ENCODE results near the gene PTPN1.

The PTPN1 gene

DNA sequence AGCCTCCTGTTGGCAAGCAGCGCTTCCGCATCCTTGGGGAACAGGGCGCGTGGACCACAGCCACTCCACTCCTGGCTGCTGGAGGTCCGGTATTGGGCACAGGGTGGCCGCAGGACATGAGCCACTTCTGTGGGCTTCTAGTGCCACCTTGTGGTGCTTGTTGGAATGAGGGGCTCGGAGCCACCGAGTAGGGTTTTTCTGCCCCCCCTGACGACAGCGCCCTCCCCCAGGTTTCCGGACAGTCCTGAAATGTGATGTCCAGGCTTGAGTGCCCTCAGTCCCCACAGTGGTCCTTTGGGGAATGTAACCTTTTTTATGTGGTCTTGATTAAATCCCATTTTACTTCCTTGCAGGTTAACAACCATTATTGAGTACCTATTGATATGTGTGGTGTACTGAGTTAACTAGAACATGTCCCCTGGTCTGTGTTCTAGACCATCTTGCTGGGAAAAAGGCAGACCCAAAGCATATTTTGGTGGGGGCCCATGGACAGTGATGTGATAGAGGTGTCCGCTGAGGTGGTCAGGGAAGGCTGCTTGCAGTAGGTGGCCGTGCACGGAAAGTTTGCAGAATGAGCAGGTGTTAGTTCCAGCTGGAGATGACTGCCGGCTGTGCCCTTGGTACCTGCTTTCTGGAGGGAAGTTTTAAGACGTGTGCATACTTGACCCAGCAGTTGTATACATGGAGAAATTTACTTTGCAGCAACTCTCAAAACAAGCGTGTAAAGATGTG lies 70.0 kb downstream of the PTPN1 start:
- no peak for FAIRE-seq

DNA sequence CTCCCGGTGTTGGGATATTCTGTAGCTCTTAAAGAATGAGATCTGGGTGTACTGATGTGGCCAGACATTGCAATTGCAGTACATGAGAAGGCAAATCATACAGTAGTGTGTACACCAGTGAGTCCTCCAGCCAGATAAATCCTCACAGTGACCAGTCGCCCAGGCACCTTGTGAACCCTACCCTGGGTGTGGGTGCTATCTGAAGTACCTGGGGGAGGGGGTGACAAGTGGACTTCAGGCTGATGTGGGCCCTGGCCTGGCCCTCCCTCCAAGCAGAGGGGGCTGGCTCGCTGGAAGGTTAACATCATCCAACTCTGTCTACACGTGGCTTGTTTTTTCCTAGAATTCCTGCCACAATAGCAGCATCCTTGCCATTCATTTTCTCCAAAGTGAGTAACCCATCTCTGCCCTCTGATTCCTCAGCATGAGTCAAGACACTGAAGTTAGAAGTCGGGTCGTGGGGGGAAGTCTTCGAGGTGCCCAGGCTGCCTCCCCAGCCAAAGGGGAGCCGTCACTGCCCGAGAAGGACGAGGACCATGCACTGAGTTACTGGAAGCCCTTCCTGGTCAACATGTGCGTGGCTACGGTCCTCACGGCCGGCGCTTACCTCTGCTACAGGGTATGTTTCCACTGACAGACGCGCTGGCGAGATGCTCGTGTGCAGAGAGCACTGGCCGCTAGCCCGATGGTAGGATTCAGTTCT lies 70.8 kb downstream of the PTPN1 start:
- no peak for FAIRE-seq

DNA sequence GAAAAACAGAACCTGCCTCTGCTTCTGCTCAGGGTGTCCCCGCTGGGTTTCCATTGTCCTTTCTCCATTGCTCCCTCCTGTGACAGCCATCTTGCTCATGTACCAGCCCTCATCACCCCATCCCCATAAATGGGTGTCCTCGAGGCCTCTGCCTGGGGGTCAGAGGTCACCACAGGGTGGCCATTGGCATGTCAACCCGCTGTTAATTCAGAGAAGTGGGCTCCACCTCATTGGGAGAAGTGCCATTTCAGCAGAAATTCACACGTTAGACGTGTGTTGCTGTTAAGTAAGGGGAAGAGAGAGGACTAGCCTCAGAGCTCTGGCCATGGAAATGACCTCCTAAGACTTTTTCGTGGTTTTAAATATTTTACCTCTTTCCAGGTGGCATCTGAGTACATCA lies 71.9 kb downstream of the PTPN1 start:
- FAIRE-seq, result no peak

DNA sequence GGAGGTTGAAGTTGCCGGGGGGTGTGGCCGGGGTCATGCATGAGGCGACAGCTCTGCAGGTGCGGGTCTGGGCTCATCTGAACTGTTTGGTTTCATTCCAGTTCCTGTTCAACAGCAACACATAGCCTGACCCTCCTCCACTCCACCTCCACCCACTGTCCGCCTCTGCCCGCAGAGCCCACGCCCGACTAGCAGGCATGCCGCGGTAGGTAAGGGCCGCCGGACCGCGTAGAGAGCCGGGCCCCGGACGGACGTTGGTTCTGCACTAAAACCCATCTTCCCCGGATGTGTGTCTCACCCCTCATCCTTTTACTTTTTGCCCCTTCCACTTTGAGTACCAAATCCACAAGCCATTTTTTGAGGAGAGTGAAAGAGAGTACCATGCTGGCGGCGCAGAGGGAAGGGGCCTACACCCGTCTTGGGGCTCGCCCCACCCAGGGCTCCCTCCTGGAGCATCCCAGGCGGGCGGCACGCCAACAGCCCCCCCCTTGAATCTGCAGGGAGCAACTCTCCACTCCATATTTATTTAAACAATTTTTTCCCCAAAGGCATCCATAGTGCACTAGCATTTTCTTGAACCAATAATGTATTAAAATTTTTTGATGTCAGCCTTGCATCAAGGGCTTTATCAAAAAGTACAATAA lies 72.5 kb downstream of the PTPN1 start:
- no peak for FAIRE-seq

DNA sequence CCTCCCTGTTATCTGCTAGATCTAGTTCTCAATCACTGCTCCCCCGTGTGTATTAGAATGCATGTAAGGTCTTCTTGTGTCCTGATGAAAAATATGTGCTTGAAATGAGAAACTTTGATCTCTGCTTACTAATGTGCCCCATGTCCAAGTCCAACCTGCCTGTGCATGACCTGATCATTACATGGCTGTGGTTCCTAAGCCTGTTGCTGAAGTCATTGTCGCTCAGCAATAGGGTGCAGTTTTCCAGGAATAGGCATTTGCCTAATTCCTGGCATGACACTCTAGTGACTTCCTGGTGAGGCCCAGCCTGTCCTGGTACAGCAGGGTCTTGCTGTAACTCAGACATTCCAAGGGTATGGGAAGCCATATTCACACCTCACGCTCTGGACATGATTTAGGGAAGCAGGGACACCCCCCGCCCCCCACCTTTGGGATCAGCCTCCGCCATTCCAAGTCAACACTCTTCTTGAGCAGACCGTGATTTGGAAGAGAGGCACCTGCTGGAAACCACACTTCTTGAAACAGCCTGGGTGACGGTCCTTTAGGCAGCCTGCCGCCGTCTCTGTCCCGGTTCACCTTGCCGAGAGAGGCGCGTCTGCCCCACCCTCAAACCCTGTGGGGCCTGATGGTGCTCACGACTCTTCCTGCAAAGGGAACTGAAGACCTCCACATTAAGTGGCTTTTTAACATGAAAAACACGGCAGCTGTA lies 73.4 kb downstream of the PTPN1 start:
- no peak for FAIRE-seq

DNA sequence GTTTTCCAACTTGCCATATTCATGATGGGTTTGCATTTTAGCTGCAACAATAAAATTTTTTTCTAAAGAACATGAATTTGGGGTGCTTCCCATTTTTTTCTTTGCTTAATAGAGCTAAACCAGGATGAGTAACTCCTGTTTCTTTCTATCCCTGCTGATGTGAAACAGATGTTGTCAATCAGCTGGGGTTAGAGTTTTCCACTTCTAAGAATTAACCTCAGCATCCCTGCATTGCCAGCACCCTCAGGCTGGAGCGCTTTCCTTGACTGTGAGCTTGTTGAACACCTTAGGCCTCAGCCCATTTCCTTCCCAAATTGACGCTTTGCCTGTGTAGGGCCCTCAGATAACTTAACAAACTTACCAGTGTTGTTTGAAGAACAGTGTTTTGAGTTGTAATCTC lies 74.5 kb downstream of the PTPN1 start:
- FAIRE-seq, result no peak

DNA sequence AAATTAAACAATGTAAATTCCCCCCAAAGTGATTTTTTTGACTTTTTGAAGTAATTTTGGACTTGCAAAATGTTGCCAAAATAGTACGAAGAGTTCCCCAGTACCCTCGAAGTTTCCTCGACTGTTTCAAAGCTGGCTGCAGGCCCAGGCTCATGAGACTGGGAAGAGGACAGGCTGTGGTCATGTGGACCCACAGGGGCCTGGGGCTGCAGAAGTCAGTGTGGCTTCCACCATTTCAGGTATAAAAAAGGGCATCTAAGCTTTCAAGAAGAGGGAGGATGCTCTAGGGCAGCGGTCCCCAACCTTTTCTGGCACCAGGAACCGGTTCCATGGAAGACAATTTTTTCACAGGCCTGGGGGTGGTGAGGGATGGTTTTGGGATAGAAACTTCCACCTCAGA lies 75.0 kb downstream of the PTPN1 start:
- no peak for FAIRE-seq

DNA sequence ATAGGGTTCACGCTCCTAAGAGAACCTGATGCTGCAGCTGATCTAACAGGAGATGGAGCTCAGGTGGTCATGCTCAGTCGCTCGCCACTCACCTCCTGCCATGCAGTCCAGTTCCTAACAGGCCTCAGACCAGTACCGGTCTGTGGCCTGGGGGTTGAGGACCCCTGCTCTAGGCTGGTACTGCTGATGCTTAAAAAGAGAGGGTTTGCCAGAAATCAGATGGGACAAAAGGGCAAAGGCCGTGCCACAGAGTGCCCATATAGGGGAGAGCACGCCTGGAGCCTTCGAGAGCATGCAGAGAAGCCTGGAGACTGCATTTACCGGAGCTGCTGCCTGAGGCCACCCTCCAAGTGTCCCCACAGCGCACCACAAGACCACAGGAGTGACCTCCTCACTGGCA lies 75.5 kb downstream of the PTPN1 start:
- FAIRE-seq, result no peak

DNA sequence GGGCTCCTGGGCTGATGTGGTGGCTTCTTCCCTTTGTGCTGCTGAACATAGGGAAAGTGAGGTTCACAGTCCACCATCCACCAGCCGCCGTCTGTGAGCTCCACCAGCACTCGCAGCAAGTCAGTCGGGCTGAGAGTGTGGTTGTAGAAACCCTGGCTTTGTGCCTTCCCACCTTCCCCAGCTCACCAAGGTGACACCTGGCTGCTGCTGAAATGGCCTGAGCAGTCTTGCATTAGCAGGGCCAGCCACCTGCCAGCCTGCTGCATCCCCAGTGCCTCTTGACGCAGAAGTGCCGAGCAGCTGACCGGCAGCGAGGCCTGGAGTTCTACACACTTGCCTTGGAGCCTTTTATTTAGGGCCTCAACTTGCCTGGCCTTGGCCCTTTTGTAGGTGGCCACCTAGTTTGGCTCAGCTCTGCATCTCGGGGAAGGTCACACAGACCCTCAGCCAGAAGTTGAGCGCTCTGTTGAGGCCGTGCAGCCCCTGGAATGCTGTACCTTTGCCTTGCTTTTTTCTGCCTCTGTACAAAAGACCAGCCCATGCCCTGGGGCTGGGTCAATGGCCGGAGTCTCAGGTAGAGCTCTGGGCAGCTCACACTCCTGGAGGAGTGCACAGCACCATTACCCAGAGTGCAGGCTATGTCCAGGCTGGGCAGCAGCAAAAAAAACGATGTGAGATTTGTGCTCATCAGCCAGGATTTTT lies 76.5 kb downstream of the PTPN1 start:
- FAIRE-seq, result no peak

DNA sequence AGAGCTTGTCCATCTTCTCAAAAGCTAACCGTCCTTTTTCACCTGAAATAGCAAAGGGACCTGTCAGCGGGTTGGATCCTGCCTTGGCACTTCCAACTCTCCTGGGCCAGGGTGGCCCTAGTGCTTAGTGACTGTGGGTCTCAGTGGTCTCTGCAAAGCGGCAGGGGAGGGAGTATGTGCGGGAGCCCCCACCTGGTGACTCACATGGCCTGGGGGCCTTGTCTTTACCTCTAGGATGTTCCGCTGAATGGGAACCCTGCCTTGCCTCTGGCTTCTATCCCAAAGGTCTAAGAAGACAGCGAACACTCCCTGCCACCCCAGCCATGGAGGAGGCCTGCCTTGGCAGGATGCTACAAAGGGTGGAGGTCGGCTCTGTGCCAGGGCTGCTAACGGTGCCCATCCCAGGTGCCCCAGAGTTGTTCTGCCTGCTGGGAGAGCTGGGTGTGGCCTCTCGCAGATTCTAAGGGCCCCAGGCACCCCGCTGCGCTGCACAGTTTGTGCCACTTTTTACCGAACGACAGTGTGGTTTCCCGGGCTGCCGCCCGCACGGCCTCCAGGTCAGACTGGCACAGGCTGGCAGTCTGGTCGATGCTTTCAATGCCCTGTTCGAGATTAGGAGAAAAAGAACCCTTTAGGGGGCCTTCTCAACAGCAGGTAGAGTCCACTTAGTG lies 77.2 kb downstream of the PTPN1 start:
- no peak for FAIRE-seq

DNA sequence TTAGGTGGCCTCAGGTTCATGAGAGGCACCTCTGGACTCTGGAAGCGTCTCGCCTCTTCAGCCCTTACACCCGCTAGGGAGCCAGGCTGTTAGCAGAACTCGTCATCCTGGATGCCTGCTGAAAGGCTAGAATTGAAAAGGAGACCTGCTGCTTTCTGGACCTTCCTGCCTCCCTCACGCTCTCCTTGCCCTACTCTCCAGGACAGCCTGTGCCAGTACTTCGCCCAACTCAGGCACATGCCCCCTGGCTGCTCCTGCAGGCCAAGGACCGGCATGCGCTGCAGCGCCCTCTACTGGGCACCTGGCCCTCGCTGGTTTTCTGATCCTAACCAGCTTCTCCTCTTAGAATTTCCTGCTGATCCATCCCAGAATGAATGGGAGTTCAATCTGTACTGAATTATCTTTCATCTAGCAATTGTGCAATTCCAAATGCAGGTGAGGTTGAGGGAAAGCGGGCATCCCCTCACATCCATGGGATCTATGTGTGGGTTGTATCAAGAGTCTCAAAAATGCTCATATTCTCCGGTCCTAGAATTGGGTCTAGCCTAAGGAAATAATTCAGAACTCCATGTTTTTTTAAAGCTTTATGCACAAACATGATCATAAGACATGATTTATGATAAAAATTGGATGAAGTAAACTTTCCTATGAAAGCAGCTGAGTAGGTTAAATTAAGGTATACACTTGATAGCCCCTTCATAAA lies 78.0 kb downstream of the PTPN1 start:
- no peak for FAIRE-seq

DNA sequence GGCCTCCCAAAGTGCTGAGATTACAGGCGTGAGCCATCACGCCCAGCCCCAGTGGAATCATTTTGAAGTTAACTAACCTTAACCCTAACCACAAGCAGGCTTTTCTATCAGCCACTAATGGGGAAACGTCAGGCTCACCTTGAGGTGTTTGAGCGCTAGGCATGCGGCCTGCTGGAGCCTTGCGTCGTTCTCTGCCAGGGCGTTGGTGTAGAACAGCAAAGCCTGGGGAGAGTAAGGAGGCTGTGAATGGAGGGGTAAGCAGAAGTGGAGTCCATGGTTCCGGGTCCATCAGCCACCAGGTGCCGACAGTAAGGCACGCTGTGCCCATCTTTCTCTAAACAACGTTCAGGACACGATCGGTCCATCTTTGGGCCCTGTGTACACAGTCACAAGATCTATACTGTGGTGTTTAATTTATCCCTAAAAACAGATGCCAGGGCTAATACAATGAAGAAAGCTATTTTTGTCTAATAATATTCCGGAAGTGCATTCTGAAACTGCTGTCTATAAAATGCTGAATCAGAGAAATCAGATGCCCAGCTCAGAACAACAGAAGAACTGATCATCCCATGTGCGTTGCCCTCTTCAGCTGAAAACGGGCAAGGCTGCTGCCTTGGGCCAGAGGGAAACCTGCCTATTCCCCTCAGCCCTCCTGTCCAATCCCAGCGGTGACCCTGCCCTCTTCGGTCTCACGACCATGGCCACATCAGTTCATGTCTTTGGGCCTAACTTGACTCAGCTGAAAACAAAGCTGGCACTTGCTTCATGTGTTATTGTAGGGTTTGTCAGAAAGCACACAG lies 79.6 kb downstream of the PTPN1 start:
- no peak for FAIRE-seq

DNA sequence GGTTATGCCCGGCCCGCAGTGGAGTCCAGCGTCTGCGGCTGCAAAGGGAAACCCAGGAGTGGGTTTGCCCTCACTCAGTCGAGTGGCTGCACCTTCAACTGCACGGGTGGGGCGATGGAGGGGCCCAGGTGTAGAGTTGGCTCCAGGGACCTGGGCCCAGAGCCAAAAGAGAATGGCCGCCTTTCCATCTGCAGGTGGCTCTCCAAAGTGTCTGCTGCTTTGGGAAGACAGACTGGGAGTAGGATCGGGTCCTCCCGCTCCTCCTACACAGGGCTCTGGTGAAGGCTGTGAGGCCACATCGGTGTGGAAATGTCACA lies 80.1 kb downstream of the PTPN1 start:
- no peak for FAIRE-seq

DNA sequence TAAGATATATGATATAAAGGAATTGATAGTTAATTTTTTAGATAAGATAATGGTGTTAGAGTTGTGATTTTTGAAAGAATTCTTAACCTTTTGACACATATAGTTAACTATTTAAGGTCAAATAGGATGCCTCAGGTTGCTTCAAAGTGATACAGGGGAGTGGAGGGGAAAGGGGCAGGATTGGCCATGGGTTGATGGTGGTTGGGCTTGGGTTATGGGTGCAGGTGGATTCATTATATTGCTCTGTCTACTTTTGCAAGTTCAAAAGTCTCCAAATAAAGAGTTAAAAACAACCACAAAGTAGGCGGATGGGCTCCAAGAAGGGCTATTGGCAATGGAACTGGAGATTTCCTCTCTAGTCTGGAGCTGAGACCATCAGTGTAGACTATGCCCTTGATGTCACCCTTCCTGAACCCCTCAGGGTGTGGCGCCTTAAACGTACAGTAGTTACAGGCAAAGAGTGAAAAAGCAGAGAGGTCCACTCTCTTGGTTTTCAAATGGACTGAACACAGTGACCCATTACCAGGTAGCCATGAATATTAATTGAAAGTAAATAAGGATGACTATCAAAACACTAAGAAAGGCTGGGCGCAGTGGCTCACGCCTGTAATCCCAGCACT lies 81.2 kb downstream of the PTPN1 start:
- FAIRE-seq, result no peak

DNA sequence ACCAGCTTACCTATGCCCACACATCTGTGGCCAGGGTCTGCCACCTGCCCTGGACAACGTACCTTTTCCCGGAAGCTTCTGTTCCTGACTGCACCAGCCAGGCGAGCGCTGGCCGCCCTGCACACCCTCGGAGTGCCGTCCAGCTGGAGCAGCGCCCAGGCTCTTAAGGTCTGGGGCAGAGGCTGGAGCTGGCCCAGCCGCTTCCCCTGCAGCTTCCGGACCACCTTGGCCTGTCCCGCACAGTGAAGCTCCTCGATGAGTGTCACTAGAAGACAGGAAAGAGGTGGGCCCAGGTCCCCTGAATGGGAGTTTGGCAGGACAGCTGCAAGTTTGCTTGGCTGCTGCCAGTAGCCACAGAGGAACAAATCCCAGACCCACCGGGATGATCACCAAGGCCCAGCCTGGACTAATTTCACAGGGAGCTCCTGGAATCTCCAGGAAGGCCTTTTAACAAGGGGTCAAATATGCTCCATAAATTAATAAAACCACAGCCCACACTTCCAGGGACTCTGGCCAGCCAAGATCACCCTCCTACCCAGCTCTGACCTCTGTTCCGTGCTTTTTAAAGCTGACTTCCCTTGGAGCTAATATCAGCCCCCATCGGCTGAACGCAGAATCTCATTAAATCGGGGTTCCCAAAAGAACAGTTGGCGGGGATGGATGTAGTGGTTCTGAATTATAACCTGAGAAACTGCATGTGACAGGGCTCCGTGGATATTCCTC lies 82.3 kb downstream of the PTPN1 start:
- no peak for FAIRE-seq

DNA sequence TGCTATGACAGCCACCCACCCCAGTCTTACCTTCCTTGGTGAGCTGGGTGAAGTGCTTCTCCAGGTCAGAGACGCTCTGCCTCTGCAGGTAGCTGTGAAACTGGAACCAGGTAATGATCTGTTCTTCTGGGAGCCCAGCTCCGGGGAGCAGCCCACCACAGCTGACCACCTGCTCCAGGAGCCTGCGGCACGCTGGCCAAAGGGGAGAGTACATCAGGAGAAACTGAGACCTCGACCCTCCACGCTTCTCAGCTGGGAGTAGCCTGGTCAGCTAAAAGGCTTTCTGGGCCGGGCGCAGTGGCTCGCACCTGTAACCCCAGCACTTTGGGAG lies 82.8 kb downstream of the PTPN1 start:
- no peak for FAIRE-seq

DNA sequence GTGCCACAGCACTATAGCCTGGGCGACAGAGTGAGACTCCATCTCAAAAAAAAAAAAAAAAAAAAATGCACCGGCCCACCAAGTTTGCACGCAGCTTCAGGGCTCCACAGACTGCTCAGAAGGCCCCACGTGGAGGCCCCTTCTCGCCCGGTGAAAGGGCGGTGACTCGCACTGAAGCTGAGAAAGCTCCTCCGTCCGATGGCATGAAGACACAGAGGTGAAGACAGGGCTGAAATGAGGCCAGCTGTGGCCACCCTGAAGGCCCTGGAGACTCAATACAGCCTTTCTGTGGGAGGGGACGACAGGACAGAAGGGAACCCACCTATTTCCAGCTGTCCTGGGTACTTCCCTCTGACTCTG lies 84.0 kb downstream of the PTPN1 start:
- no peak for FAIRE-seq

DNA sequence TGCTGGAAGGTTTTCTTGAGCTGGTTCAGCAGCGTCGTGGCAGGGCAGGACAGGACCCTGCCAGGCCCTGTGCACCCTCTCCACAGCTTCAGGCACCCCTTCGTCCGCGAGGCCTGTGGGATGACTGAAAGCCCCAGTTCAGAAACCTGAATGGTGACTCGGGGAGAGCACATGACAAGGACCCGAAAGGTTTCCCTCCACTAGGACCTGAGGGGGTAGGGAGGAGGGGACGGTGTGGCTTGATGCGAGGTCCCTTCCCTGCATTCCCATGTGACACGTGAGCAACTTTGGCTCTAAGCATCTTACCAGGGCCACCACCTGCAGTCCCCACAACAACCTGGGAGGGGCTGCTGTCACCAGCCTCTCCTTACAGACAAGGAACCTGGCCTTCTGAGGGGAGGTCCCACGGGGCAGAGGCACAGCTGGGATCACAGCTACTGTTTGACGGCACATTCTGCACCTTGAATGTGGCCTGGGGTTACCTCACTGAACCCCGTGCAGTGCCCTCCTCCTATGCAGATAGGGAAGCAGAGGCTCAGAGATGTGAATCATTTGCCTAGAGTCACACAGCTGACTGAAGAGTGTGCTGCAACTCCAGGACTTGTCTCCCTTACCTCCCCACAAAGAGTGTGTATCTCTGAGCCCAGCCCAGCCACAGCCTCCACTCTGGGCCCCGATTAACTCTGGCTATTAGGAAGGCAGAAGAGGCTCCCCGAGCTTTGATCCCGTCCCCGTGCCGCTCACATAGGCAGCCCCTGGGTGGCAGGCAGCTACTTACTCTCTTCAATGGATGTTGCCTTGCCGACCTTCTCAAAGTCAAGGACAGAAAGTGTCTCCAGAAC lies 84.6 kb downstream of the PTPN1 start:
- FAIRE-seq, result no peak

DNA sequence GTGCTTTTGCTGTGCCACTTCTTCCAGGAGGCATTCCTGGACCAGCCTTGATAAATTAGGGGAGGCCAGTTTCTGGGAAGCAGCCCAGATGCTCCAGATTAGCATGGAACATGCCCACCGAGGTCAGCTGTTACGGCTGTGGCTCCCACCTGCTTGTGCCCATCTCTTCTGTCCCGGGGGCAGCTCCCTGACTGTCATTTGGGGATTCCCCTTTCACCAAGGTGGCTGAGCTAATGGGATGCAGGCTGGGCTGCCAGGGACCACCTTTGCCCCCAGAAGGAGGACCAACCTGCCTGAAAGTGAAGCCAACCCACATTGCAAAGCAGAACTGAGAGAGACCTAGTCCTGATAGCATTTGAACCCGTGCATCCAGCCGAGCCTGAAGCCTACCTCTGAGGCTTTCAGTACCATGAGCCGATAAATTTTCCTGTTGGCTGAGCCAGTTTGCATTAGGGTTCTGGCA lies 85.3 kb downstream of the PTPN1 start:
- no peak for FAIRE-seq

Measured in TTC549 (cell line).